Activated CD4-positive, CD25-positive, alpha-beta regulatory T cell (primary cell): ENCODE results near the gene DGKQ.
"Not testable (repeated sequence)": the region's sequence is repeated elsewhere in the genome, so short reads cannot be mapped to it uniquely, and the experiment has no call there.

Source experiments
- DNase-seq, 4 experiments: peaks; one replicate each; lab custom pipeline; 2025; lab: John Stamatoyannopoulos, UW

DGKQ gene

DNA sequence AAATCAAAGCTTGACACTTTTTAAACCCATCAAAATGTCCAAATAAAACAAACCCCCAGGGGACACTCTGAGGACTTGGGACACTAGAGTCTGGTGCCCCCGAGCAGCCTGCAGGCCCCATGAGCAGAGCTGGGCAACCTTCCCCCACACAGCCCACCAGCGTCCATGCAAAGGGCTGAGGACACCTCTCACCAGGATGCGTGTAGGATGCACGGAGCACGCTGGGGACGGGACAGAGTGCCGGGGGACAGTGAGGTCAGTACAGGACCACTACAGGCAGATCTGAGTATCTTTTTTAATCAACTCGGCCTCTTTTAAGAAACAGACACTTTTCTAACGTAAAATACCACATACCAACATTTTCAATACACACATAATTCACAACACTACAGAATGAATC, 48.2 kb downstream of the DGKQ start:
- no peak for DNase-seq

DNA sequence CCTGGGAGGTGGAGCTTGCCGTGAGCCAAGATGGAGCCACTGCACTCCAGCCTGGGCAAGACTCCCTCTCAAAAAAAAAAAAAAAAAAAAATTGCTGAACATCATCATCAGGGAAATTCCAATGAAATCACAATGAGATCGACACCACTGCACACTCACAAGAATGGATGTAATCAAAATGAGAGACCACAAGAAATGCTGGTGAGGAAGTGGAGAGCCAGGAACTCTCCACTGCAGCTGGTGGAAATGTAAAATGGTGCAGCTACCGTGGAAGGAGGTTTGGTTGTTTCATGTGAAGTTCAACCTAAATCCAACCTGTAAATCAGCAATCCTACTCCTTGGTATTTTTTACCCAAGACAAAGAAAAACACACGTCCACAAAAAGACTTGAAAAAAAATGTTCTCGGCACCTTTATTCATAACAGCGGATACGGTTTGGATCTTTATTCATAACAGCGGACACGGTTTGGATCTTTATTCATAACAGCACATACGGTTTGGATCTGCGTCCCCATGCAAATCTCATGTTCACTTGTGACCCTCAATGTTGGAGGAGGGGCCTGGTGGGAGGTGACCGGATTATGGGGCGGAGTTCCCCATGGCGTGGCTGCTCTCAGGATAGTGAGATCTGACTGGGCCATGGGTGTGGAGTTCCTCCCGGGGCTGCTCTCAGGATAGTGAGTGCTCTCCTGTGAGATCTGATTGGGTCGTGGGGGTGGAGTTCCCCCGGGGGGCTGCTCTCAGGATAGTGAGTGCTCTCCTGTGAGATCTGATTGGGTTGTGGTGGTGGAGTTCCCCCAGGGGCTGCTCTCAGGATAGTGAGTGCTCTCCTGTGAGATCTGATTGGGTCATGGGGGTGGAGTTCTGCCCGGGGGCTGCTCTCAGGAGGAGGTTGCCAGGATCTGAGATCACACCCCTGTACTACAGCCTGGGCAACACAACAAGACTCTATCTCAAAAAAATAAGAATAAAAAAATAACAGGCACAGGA, 49.0 kb downstream of the DGKQ start:
- DNase-seq: no peak

DNA sequence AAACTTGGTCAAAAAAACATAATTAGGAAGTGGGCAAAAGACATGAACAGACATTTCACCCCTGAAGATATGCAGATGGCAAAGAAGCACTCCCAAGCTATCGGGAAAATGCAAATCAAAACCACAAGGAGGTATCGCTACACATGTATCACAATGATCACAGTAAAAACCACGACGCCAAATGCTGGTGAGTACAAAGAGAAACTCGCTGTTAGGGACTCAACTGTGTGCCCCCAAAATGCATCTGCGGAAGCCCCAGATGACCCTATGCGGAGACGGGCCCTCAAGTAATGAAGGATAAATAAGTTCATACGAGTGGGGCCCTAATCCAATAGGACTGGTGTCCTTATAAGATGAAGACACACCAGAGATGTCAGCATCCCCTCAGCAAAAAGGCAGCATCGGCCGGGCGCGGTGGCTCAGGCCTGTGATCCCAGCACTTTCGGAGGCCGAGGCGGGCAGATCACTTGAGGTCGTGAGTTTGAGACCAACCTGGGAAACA, 51.5 kb downstream of the DGKQ start:
- no peak for DNase-seq

DNA sequence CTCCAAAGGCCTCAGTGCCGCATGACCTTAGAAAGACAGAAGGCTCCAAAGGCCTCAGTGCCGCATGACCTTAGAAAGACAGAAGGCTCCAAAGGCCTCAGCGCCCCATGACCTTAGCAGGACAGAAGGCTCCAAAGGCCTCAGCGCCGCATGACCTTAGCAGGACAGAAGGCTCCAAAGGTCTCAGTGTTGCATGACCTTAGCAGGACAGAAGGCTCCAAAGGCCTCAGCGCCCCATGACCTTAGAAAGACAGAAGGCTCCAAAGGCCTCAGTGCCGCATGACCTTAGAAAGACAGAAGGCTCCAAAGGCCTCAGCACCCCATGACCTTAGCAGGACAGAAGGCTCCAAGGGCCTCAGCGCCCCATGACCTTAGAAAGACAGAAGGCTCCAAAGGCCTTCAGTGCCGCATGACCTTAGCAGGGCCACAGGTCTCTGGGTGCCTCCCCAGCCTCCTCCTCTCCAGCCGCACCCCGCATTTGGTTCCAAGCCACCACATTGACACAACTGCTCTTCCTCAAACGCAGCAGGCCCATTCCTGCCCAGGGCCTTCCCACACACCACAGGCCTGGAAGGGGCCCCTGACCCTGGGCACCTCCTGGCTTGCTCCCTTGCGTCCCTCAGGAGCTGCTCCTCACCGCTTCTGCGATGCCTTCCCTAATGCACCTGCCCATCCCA, 54.2 kb downstream of the DGKQ start:
- not testable (repeated sequence) for DNase-seq

DNA sequence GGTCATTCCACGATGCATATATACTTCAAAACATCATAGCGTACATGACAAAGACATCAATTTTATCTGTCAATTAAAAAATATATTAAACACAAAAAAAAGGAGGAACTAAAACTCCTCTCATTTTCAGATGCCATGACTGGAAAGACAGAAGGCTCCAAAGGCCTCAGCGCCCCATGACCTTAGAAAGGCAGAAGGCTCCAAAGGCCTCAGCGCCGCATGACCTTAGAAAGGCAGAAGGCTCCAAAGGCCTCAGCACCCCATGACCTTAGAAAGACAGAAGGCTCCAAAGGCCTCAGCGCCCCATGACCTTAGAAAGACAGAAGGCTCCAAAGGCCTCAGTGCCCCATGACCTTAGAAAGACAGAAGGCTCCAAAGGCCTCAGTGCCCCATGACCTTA, 54.8 kb downstream of the DGKQ start:
- DNase-seq: not testable (repeated sequence)

DNA sequence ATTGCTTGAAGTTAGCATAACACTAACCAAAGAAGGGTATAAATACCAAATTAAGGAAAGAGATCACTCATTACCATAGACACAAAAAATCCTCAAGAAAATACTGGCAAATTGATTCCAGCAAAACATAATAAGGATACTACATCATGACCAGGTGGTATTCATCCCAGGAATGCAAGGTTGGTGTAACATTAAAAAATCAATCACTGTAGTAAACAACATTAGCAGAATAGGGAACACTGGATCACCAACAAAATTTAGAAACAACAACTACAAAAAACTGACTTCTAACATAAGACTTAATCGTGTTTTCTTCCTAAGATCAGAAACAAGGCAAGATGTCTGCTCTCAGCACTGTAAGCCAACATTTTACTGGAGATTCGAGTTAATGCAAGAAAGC, 55.4 kb downstream of the DGKQ start:
- no peak for DNase-seq

DNA sequence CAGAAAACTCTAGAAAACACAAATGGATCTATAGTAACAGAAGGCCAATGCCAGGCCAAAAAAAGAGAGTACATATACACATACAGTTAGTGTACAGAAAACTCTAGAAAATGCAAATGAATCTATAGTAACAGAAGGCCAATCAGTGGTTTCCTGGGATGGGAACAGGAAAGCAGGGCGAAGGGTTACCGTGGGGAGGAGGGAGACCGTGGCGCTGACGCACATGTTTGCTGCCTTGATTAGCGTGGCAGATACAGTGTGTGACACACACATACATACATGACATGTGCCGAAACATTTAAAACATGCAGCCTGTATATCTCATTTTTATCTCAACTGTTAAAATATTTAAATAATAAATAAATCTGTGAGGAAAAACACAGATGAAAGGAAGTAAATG, 55.9 kb downstream of the DGKQ start:
- DNase-seq: no peak

DNA sequence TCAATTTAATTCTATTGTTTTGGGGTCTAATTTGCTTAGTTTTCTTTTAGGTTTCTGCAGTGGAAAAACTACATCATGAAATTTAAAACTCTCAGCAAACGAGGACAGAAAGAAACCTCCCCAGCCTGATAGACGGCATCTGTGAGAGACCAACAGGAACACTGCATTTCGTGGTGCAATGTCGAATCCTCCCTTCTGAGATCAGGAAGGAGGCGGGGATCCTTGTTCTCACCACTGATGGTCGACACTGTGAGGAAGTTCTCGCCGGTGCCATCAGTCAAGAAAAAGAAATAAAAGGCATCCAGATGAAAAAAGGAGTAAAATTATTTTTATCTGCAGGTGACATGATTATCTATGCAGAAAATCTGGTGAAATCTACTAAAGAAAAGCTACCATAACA, 57.8 kb downstream of the DGKQ start:
- DNase-seq: no peak

DNA sequence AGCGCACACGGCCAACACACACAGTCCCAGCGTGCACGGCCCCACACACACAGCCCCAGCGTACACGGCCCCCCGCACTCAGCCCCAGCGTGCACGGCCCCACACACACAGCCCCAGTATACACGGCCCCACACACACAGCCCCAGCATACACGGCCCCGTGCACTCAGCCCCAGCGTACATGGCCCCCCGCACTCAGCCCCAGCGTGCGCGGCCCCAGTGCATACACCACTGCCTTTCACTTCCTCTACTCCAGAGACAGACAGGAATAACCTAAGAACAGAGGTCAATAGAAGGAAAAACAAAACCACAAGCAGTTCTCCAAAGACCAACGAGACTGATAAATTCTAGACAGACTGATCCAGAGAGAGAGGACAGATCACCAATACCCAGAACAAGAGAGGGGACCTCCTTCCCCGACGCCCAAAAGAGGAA, 58.3 kb downstream of the DGKQ start:
- DNase-seq: no peak

DNA sequence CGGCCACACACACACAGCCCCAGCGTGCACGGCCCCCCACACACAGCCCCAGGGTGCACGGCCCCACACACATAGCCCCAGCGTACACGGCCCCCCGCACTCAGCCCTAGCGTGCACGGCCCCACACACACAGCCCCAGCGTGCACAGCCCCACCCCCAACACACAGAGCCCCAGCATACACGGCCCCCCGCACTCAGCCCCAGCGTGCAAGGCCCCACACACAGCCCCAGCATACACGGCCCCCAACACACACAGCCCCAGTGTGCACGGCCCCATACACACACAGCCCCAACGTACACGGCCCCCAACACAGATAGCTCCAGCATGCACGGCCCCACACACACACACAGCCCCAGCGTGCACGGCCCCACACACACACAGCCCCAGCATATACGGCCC, 58.8 kb downstream of the DGKQ start:
- no peak for DNase-seq

DNA sequence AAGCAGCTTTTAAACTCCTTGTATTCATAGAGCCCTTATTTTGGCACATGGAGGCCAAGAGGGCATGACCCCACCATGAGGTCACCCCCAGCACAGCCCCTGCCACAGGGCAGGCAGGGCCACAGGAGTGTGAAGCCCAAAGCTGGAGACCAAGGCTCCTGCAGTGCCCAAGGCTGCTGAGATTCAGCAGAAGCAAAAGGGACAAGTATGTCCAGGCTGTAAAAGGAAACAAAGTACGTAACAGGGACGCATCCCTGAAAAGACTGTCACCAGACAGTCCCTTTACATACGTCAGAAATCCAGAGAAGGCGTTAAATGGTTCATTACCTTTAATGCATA, 60.1 kb downstream of the DGKQ start:
- DNase-seq: no peak

DNA sequence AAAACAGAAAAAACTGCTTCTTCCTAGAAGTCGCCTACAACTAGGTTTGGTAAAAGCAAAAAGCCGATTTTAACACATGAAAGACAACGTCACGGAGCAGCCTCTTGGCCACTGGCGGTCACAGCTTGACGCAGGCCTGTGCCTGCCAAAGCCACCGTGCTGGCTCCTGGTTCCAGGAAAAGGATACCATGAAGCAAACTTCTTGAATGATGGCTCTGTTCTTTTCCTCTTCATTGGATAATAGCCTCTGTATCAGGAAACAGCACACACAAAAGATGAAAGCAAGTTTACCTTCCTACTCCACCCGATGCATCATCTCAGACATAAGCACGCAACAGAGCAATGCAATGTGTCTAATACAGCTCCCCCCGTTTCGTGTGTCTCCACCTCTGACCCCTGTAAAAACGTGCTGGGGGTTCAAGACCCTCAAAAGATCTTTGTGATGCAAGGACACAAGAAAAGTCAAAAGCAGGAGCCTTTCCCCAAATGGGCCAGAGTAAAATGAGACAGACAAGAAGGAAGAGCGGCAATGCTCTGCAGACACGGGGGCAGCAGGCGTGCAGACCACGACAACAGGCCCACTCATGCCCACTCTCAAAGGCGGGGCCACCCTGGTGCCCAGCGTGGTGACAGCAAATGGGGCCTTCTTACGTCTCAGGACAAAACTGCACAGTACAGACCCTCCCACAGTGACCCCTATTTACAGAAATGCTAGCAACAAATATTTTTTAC, 60.7 kb downstream of the DGKQ start:
- DNase-seq: no peak

DNA sequence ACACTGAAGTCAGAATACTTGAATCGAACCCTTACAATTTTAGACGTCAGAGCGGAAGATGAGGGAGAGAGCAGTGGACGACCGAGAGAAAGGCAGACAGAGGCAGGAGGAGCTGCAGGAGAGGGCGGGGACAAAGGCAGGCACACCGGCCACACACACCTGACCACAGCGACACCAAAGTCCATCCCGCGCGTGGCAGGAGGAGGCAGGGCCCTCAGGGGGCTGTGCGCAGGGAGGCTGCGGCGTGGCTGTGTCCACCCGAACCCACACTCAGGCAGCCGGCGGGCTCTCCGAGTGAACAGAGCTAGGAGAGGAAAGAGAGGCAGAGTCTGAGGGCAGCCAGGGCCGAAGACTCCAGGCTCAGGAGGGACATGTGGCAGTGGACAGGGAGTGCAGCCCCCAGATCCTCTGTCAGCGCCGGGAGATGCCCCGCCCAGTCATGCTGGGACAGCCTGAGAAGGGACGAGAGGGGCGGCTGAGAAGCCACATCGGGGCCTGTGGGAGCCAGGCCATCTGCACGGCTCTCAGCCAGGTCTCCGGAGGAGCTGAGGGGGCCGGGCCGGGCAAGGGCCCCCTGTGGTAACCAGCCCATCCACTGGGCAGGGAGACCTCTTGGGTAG, 61.4 kb downstream of the DGKQ start:
- no peak for DNase-seq

DNA sequence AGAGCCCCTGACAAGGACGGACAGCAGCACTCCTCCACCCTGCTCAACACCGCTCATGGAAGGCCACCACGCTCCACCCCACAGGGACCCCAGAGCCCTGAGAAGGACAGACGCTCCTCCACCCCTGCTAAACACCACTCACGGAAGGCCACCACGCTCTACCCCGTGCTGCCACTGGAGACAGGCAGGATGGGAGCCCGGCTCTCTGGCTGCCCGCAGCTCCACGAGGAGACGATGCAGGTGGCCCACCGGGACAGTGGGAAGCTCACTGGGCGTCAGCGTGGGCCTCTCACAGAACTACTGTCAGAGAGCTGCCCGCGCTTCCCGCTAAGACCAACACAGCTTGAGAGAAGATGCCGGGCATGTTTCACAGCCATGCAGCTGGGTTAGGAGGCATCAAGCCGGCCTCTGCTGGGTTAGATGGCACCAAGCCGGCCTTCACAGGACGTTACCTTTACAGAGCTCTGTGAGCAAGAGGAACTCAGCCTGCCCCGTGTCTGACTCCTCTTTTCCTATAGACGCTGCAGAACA, 62.1 kb downstream of the DGKQ start:
- DNase-seq: no peak

DNA sequence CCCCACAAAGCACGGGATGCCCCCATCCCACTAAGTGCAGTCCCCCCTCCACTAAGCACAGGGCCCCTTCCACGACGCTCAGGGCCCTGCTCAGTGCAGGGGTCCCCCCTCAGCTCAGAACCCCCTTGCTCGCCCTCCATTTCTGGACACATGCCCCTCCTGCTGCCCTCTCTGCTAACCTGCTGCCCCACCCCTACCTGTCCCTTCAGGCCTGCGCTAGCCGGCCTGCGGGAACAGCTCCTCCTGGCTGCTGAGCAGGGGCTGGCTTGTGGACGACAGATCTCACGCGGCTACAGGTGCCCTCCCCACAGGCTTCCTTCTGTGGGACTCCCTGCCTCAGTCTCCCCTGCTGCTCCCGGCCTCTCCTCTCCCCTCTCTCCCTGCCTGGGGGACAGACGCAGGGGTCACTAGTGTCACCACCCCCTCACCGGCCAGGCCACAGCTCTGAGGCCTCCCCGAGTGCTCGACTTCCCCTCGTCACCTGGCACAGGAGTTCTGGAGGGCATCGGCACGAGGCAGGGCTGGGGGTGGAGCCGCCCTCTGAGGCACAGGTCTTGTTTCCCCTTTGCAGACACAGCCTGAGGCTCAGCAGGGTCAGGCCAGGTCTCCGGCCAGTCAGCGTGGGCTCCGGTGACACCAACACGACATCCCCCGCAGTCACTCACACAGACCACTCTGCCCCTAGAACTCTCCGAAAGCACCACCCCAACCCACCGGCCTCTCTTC, 62.8 kb downstream of the DGKQ start:
- DNase-seq: no peak

DNA sequence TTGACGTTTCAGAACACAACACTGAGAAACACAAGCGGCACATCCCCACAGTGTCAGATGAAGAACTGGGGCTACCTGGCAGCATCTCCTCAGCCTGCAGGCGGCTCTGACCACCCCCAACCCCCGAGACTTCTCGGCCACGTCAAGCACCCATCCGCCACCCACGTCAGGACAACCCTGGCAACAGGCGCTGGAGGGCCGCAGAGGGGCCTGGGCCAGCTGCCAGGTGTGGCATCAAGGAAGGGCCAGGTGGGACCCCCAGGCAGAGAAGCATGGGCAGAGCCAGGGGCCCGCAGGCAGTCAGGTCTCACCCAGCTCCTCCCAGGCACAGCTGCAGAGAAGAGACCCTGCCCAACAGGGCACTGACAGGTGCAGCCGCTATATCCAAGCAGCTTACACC, 63.5 kb downstream of the DGKQ start:
- no peak for DNase-seq

DNA sequence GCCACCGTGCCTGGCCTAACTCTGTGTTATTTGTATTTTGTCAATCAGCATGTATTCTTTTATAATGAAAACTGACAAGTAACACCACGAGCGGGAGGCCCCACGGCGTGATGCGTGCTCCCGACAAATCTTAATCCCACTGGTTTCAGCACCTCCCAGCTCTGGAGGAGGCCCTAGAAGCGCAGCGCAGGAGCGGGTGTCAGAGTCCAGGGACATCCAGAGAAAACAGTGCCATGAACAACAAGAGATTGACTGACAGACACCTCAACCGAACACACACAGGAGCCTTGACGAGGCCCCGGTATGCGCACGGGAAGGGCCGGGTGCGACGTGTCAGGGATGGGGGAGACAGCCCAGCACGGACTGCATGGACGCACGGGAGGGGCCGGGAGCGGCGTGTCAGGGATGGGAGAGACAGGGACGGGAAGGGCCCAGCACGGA, 64.2 kb downstream of the DGKQ start:
- no peak for DNase-seq
